Upper lobe of left lung (tissue), 6 donors: ENCODE measurements around the gene PPDPF. TPM values are rescaled to one million over a fixed set of nuclear protein-coding genes. Genes with fewer than 3 reads are reported as not detected.

Experiments used
- ATAC-seq, 2 donors: fragments of 200-7000 bp; cut with Tn5 transposase; one replicate each; pipeline ENCODE4 v1.9.1; 2022; ENCODE audit warnings: mild to moderate bottlenecking in 2 of 2, moderate library complexity in 2 of 2; ENCODE audit not compliant: low FRiP score in 2 of 2
- DNase-seq, 2 donors: peaks; one replicate each; pipeline ENCODE4 v3.0.0-alpha.2; 2019 to 2020
- H3K27ac ChIP-seq, 4 donors: fragments of 200-600 bp; sonication (generic); one replicate each; pipeline ENCODE4 v1.5.1; 2016 to 2019
- H3K27me3 ChIP-seq, 4 donors: fragments of 200-600 bp; sonication (generic); one replicate each; pipeline ENCODE4 v1.5.1; 2017 to 2019
- H3K36me3 ChIP-seq, 4 donors: fragments of 200-600 bp; sonication (generic); one replicate each; pipeline ENCODE4 v1.5.1; 2016 to 2019
- H3K4me1 ChIP-seq, 4 donors: fragments of 200-600 bp; sonication (generic); one replicate each; pipeline ENCODE4 v1.5.1; 2018 to 2019
- H3K4me3 ChIP-seq, 4 donors: fragments of 200-600 bp; sonication (generic); one replicate each; pipeline ENCODE4 v1.5.1; 2017 to 2019; ENCODE audit warnings: mild to moderate bottlenecking in 2 of 4, moderate library complexity in 1 of 4
- H3K9me3 ChIP-seq, 4 donors: fragments of 200-600 bp; sonication (generic); one replicate each; pipeline ENCODE4 v1.5.1; 2018 to 2019
- CTCF ChIP-seq, 6 experiments: fragments of 450-650 bp in 4 of 6; fragments of 200-600 bp in 2 of 6; sonication (generic) in 2 of 6; IDR thresholded peaks; one replicate each; pipeline ENCODE4 v1.5.1; 2016 to 2019; ENCODE audit warnings: antibody characterized with exemption in 6 of 6
- EP300 ChIP-seq, 4 donors: sonication (generic); formaldehyde crosslinking; IDR thresholded peaks; one replicate each; pipeline ENCODE4 v1.5.1; 2017; ENCODE audit warnings: antibody characterized with exemption in 4 of 4, control low read depth in 2 of 4
- POLR2A ChIP-seq, 4 donors: fragments of 450-650 bp; IDR thresholded peaks; one replicate each; pipeline ENCODE4 v1.5.1; 2016 to 2017; ENCODE audit warnings: antibody characterized with exemption in 4 of 4, mild to moderate bottlenecking in 2 of 4
- POLR2AphosphoS5 ChIP-seq, 2 donors: sonication (generic); formaldehyde crosslinking; IDR thresholded peaks; one replicate each; pipeline ENCODE4 v1.5.1; 2017; ENCODE audit warnings: antibody characterized with exemption in 2 of 2
- WGBS, 2 donors: methylation state at CpG; one replicate each; pipeline ENCODE4 v1.1.5; 2017 to 2018; 5-methylcytosine and 5-hydroxymethylcytosine counted together
- total RNA-seq, 6 donors: library from RNA; depleted of rRNA in 4 of 6; stranded (reverse); fragments of >200 nt in 4 of 6; gene quantifications; one replicate each; pipeline versions ENCODE4 v1.1.0 to v1.2.1, GENCODE V29; 2016 to 2021
- donor health status: DM: no; HTN: no; CAD: no; lungs with moderate emphysema.
- donor health status: DM: no; HTN: yes; CAD: no; lungs with severe emphysema.

PPDPF gene
- total RNA-seq, 6 donors from 2014 or later: 91.1 to 468 (median 416) TPM

DNA sequence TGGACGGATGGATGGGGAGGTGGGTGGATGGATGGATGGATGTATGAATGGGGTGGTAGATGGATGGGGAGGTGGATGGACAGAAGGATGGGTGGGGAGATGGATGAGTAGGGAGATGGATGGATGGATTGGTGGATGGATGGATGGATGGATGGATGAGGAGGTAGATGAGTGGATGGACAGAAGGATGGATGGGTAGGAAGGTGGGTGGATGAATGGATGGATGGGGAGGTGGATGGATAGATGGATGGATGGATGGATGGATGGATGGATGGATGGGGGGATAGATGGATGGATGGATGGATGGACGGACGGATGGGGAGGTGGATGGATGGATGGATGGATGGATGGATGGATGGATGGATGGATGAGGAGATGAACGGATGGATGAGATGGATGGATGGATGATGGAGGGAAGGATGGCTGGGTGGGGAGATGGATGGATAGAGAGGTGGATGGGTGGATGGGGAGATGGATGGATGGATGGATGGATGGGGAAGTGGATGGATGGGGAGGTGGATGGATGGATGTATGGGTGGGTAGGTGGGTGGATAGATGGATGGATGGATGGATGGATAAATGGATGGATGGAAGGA lies 28.8 kb upstream of the PPDPF start:
- ATAC-seq (no peak), DNase-seq (no peak)
- H3K9me3 ChIP-seq: no peaks in the 10 kb centered on the region
- no peaks in the 10 kb centered on the region for H3K36me3 ChIP-seq
- H3K4me3 ChIP-seq: no peak overlapping the region
- WGBS, 2 donors: 51 to 80% methylated on average over 4 of the region's 4 CpGs
- peaks cover 0 to 33% (median 18%) of the 10 kb centered on the region in 4 donors for H3K27me3 ChIP-seq
- TF ChIP-seq EP300 (IDR thresholded peaks at IDR 0.05) (no peak), CTCF (IDR thresholded peaks at IDR 0.05) (no peak), POLR2A (IDR thresholded peaks at IDR 0.05) (no peak), POLR2AphosphoS5 (IDR thresholded peaks at IDR 0.05) (no peak)
- peaks cover 8 to 20% (median 10%) of the 10 kb centered on the region in 4 donors for H3K4me1 ChIP-seq
- no peak overlapping the region for H3K27ac ChIP-seq

DNA sequence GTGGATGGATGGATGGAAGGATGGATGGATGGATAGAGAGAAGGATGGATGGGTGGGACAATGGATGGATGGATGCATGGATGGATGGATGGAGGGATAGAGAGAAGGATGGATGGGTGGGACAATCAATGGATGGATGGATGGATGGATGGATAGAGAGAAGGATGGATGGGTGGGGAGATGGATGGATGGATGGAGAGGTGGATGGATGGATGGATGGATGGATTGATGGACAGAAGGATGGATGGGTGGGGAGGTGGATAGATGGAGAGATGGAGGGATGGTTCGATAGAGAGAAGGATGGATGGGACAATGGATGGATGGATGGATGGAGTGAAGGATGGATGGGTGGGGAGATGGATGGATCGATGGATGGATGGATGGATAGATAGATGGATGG lies 28.0 kb upstream of the PPDPF start:
- no peak for DNase-seq
- TF ChIP-seq POLR2A (IDR thresholded peaks at IDR 0.05) (no peak), EP300 (IDR thresholded peaks at IDR 0.05) (no peak), POLR2AphosphoS5 (IDR thresholded peaks at IDR 0.05) (no peak), CTCF (IDR thresholded peaks at IDR 0.05) (no peak)
- no peaks in the 10 kb centered on the region for H3K9me3 ChIP-seq
- H3K4me3 ChIP-seq: no peak overlapping the region
- peaks cover 8 to 23% (median 10%) of the 10 kb centered on the region in 4 donors for H3K4me1 ChIP-seq
- no peaks in the 10 kb centered on the region for H3K36me3 ChIP-seq
- no peak for ATAC-seq
- no peak overlapping the region for H3K27ac ChIP-seq
- peaks cover 0 to 34% (median 20%) of the 10 kb centered on the region in 4 donors for H3K27me3 ChIP-seq
- WGBS, 2 donors: 88 to 94% methylated on average over 2 of the region's 2 CpGs

GRCh38 chr20:63492982-63493381 lies 27.6 kb upstream of the PPDPF start:
- ATAC-seq (no peak), DNase-seq (peak in 1 of 2 donors; percentile 70)
- Histone ChIP-seq H3K4me1 (peaks cover 10 to 28% (median 11%) of the 10 kb centered on the region in 4 donors), H3K36me3 (no peaks in the 10 kb centered on the region), H3K27ac (no peak overlapping the region), H3K9me3 (no peaks in the 10 kb centered on the region), H3K4me3 (no peak overlapping the region), H3K27me3 (peaks cover 0 to 34% (median 18%) of the 10 kb centered on the region in 4 donors)
- no peak for TF ChIP-seq POLR2AphosphoS5 (IDR thresholded peaks at IDR 0.05)
- TF ChIP-seq CTCF (IDR thresholded peaks at IDR 0.05): no peak
- no peak for TF ChIP-seq POLR2A (IDR thresholded peaks at IDR 0.05)
- TF ChIP-seq EP300 (IDR thresholded peaks at IDR 0.05): no peak
- WGBS, 2 donors: 92 to 96% methylated on average over 14 of the region's 14 CpGs

DNA sequence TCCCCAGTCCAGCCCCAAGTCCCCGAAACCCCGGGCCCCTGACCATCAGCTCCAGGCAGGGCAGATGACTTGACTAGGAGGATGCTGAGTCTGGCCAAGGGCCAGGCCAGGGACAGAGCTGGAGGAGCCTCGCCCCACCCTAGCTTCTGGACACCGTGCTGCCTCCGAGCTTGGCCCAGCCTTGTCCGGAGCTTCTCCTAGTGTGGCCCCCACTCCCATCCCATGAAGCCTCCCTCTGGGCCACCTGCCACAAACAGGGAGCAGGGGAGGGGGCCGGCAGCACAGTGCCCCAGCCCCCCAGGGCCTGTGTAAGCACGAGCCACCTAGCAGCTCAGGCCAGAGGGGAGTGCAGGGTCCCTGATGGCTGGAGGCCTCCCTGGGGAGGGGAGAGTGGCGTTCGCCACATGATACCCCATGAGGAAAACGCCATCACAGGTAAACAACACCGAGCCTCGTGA lies 27.0 kb upstream of the PPDPF start:
- peaks cover 0 to 36% (median 20%) of the 10 kb centered on the region in 4 donors for H3K27me3 ChIP-seq
- no peak for TF ChIP-seq CTCF (IDR thresholded peaks at IDR 0.05)
- no peak for TF ChIP-seq POLR2A (IDR thresholded peaks at IDR 0.05)
- TF ChIP-seq EP300 (IDR thresholded peaks at IDR 0.05): no peak
- TF ChIP-seq POLR2AphosphoS5 (IDR thresholded peaks at IDR 0.05): no peak
- H3K4me3 ChIP-seq: no peak overlapping the region
- DNase-seq (peak in 1 of 2 donors; percentile 56), ATAC-seq (no peak)
- 50 to 76% methylated on average over 5 to 10 of the region's 13 CpGs for WGBS, 2 donors
- H3K27ac ChIP-seq: no peak overlapping the region
- H3K4me1 ChIP-seq: peaks cover 14 to 29% (median 16%) of the 10 kb centered on the region in 4 donors
- no peaks in the 10 kb centered on the region for H3K9me3 ChIP-seq
- no peaks in the 10 kb centered on the region for H3K36me3 ChIP-seq

GRCh38 chr20:63494084-63494419 lies 26.5 kb upstream of the PPDPF start:
- Histone ChIP-seq H3K4me1 (peaks cover 16 to 29% (median 18%) of the 10 kb centered on the region in 4 donors), H3K4me3 (no peak overlapping the region), H3K27me3 (peaks cover 0 to 36% (median 21%) of the 10 kb centered on the region in 4 donors), H3K27ac (no peak overlapping the region), H3K36me3 (no peaks in the 10 kb centered on the region), H3K9me3 (no peaks in the 10 kb centered on the region)
- no peak for ATAC-seq
- no peak for TF ChIP-seq POLR2AphosphoS5 (IDR thresholded peaks at IDR 0.05)
- TF ChIP-seq EP300 (IDR thresholded peaks at IDR 0.05): no peak
- no peak for TF ChIP-seq POLR2A (IDR thresholded peaks at IDR 0.05)
- TF ChIP-seq CTCF (IDR thresholded peaks at IDR 0.05): no peak
- DNase-seq: no peak
- WGBS, 2 donors: 79% methylated on average over 5 of the region's 7 CpGs; no CpG with 5 or more reads in 1 of the 2 donors
